HG03354 (cell line): Measurements from ENCODE around the gene CCDC146.
"Not testable (repeated sequence)": the region's sequence is repeated elsewhere in the genome, so short reads cannot be mapped to it uniquely, and the experiment has no call there.

Experiments
- ATAC-seq: cut with Tn5 transposase; IDR thresholded peaks from one replicate; pipeline ENCODE4 v1.9.1; 2021; ENCODE audit warnings: mild to moderate bottlenecking; ENCODE audit not compliant: unreplicated experiment, poor library complexity, severe bottlenecking

Gene CCDC146

DNA sequence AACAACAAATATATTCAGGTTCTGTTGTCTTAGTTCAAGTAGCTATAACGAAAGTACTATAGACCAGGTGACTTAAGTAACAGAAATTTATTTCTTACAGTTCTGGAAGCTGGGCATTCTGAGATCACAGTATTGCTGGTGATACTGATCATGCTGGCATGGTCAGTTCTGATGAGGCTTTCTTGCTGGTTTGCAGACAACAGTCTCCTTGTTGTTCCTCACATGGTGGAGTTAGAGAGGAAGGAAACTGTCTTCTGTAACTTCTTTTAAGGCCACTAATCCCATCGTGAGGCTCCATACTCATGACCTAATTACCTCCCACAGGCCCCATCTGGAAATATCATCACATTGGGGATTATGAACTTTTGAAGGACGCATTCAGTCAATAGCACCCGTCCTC, 17.9 kb downstream of the CCDC146 start:
- not testable (repeated sequence) for ATAC-seq

DNA sequence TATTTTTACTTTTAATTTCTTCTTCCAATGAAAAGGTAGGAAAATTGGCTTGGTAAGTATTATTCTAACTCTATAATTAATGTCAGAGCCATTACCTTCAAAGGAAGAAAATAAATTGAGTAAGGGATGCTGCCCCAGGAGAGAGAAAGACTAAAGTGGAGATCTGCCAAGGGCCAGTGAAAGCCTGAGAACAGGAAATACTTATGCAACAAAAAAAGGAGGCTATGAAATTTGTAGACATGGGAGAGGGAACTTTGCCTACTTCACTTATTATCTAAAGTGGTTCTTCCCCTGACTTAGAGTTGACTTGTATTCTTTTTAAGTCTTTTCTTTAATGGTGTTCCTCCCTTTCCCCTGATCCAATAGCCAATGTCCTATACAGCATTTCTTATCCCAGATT, 29.8 kb downstream of the CCDC146 start:
- not testable (repeated sequence) for ATAC-seq

GRCh38 chr7:77154917-77155464, 32.6 kb downstream of the CCDC146 start:
- ATAC-seq, result peak; percentile 81

- ATAC-seq, result peak; percentile 31
Measured at GRCh38 chr7:77155601-77156377, 33.4 kb downstream of the CCDC146 start.

DNA sequence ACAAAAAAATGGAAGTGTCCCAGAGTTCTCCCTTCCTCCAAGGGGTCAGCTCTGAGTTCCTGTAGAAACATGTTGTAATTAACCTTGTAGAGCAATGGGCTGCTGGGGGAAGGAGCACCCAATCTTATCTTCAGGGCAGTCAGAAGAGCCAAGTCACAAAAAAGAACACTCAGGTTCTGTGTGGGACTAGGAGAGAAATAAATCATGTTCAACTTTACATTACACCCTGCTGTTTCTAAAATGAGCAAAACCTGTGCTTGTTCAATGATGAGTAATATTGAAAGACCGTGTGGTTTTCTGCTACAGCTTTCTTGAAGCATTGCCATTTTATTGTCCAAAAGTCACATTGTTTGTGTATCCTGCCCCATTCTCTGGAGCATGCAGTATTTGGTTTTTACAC, 34.6 kb downstream of the CCDC146 start:
- ATAC-seq, result peak; percentile 76

GRCh38 chr7:77157446-77157845, 35.0 kb downstream of the CCDC146 start:
- ATAC-seq, result peak; percentile 65

GRCh38 chr7:77171073-77171472, 48.7 kb downstream of the CCDC146 start:
- ATAC-seq, result not testable (repeated sequence)

- ATAC-seq, result not testable (repeated sequence)
Measured at GRCh38 chr7:77172437-77173172, 50.2 kb downstream of the CCDC146 start.

- not testable (repeated sequence) for ATAC-seq
Measured at GRCh38 chr7:77174418-77174817, 52.0 kb downstream of the CCDC146 start.

GRCh38 chr7:77175274-77175800, 52.9 kb downstream of the CCDC146 start:
- ATAC-seq, result peak; percentile 87

DNA sequence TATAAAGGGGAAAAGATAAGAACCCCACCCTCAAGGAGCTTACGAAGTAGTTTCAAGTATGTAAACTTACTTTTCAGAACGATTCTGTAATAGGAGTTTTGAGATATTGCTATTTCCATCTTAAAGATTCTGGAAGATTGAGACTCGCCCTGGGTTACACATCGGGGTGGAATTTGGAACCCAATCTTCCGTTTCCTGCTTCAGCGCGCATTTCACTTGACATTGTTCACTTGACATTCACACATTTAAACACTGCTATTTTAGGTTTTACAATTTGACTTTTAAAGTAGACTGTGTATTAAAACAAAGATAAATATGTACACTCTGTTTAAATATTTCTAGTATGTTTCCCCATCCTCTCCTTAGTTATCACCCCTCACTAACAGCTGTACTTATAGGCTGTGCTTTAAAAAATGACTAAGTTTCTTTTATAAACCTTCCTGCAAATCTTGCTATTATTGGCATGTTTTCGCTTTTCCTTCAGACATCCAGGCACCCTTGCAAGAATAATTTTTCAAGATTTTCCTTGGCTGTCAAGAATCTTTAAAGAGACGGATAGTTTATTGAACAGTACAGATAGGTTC, 55.0 kb downstream of the CCDC146 start:
- ATAC-seq, result not testable (repeated sequence)

DNA sequence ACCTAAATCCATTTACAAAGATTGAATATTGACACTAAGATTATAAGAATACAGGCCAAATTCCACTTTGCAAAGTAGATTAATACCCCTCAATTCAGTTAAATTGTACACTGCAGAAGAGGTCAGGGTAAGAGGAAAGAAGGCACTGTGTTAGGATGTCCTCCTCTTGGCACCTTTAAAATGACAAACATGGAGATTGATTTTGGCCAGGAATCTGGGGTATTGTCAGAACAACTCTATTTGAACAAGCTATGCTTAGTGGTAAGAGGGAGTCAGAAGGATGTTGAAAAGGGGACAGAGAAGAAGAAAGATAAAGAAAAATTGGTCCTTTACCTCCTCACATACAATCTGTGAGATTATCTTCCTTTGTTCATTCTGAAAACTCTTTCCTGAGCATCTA, 55.6 kb downstream of the CCDC146 start:
- not testable (repeated sequence) for ATAC-seq

DNA sequence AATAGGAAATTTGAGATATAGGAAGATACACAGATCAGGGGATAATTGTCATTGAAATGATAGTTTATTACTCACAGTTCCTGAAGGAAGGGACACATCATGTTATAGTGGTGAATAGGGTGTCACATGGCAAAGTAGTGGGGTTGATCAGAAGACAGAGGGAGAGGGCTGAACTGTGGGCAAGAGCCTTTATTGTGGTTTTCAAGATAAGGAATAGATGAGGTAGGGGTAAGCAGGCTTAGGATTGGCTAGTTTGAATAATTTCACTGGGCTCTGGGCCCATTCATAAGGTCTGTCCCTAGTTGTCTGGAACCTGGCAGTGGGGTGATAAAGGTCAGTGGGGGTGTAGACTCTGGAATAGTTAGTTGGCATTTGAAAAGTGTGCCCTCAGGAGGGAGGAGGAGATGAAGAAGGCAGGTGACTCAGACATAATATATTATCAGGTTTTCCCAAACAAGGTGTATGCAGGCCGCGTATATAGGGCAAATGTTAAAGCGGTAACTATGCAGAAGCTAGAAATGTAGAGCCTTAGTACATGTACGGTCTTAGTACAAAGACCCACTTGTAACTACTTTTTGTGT, 58.7 kb downstream of the CCDC146 start:
- no peak for ATAC-seq

DNA sequence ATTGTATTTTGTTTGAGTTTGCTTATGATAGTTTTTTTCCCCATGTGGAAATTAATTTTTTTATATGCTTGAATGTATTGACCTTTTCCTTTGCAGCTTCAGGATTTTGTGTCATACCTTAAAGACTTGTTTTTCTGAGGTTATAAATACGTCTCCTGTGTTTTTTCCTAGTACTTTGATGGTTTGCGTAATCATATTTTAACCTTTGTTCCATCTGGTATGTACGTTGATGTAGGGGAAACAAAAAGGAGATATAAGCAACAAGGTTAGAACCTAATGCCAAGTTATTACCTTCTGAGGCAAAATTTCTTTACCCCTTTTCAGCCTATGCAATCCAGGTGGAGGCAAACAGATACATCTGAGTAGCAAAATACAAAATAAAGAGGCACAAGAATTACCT, 59.3 kb downstream of the CCDC146 start:
- no peak for ATAC-seq

DNA sequence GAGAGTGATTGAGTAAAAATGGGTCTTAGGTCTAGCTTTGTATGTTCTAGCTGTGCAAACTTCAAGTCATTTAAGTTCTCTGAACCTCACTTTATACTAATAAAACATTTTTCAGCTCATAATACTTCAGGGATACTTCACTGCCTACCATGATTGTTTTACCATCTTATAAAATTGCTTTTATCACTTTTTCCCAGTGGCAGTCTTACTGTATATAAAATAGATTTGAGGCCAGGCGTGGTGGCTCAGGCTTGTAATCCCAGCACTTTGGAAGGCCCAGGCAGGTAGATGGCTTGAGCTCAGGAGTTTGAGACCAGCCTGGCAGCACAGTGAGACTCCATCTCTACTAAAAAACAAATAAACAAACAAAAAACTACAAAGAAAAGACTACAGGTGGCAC, 59.8 kb downstream of the CCDC146 start:
- no peak for ATAC-seq

DNA sequence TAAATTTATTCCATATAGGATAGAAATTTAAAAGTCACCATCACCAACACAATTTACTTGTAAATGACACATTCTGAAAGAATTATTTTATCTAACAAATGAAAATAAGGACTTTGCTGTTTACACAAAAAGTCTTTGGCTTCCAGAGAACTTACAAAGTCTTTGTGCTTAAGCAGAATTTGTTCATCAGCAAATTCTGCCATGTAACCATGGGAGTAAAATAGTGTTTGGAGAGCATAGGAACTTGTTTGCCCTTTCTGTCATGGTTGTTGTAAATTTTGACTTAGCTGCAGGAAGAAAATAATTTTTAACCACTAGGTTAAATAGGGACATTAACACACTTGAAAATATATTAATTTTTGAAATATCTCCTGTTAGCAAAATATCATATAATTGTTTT, 62.0 kb downstream of the CCDC146 start:
- no peak for ATAC-seq

DNA sequence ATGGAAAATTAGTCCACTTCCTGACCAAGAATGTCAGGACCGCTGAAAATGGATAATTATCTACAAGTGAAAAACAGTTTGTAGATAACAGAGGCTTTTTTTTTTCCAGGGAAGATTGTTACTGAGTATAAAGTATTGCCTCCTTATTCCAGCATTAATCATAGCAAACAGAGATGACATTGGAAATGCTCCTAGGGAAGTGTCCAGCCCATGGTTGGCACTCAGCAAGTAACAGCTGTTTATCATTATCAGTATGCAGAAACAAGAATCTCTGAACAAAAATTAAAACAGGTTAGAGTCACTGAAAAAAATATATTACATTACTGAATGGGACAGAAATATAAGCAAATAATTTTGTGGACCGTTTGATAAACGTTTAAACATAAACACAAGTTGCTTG, 62.6 kb downstream of the CCDC146 start:
- no peak for ATAC-seq

GRCh38 chr7:77185866-77186265, 63.5 kb downstream of the CCDC146 start:
- no peak for ATAC-seq

- ATAC-seq, result no peak
Measured at GRCh38 chr7:77188731-77189437, 66.5 kb downstream of the CCDC146 start.
